ENCODE data around the gene PROSER3. TPM values are rescaled to one million over a fixed set of nuclear protein-coding genes. Genes with fewer than 3 reads are reported as not detected.
A peak's percentile ranks its signal among the peaks of the same experiment; 100 is the strongest.

The PROSER3 gene
- total and polyA plus RNA-seq, 2 experiments from 2014 or later: 21.8 to 28.0 TPM

DNA sequence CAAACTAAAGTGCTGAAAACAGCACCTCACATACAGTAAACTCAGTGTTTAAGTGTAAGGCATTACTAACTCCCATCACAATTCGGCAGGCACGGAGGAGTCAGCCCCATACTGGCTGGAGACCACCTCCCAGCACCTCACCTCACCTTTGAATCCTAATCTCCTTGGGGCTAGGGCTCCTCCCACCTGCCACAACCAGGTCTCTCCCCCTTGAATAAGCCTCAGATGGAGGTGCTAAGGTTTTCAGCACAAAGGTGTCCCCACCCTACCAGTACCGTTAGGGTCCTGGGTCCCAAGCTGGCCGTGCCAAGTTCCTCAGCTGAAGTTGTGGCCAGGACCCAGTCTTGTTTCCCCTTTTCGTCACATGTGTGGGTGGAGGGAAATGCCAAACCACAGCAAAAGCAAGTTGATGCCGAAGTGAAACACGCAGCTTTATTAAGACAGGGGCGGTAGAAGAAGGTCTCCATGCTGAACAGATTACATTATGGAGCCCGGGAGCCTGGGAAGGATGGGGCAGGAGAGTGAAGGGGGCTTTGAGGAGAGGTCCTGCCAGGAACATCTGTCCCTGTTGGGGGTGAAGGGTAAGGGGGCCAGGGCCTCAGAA lies 15.8 kb upstream of the PROSER3 start, which contains the start of gene IGFLR1 (continued):
- TF ChIP-seq, protein P1, sequence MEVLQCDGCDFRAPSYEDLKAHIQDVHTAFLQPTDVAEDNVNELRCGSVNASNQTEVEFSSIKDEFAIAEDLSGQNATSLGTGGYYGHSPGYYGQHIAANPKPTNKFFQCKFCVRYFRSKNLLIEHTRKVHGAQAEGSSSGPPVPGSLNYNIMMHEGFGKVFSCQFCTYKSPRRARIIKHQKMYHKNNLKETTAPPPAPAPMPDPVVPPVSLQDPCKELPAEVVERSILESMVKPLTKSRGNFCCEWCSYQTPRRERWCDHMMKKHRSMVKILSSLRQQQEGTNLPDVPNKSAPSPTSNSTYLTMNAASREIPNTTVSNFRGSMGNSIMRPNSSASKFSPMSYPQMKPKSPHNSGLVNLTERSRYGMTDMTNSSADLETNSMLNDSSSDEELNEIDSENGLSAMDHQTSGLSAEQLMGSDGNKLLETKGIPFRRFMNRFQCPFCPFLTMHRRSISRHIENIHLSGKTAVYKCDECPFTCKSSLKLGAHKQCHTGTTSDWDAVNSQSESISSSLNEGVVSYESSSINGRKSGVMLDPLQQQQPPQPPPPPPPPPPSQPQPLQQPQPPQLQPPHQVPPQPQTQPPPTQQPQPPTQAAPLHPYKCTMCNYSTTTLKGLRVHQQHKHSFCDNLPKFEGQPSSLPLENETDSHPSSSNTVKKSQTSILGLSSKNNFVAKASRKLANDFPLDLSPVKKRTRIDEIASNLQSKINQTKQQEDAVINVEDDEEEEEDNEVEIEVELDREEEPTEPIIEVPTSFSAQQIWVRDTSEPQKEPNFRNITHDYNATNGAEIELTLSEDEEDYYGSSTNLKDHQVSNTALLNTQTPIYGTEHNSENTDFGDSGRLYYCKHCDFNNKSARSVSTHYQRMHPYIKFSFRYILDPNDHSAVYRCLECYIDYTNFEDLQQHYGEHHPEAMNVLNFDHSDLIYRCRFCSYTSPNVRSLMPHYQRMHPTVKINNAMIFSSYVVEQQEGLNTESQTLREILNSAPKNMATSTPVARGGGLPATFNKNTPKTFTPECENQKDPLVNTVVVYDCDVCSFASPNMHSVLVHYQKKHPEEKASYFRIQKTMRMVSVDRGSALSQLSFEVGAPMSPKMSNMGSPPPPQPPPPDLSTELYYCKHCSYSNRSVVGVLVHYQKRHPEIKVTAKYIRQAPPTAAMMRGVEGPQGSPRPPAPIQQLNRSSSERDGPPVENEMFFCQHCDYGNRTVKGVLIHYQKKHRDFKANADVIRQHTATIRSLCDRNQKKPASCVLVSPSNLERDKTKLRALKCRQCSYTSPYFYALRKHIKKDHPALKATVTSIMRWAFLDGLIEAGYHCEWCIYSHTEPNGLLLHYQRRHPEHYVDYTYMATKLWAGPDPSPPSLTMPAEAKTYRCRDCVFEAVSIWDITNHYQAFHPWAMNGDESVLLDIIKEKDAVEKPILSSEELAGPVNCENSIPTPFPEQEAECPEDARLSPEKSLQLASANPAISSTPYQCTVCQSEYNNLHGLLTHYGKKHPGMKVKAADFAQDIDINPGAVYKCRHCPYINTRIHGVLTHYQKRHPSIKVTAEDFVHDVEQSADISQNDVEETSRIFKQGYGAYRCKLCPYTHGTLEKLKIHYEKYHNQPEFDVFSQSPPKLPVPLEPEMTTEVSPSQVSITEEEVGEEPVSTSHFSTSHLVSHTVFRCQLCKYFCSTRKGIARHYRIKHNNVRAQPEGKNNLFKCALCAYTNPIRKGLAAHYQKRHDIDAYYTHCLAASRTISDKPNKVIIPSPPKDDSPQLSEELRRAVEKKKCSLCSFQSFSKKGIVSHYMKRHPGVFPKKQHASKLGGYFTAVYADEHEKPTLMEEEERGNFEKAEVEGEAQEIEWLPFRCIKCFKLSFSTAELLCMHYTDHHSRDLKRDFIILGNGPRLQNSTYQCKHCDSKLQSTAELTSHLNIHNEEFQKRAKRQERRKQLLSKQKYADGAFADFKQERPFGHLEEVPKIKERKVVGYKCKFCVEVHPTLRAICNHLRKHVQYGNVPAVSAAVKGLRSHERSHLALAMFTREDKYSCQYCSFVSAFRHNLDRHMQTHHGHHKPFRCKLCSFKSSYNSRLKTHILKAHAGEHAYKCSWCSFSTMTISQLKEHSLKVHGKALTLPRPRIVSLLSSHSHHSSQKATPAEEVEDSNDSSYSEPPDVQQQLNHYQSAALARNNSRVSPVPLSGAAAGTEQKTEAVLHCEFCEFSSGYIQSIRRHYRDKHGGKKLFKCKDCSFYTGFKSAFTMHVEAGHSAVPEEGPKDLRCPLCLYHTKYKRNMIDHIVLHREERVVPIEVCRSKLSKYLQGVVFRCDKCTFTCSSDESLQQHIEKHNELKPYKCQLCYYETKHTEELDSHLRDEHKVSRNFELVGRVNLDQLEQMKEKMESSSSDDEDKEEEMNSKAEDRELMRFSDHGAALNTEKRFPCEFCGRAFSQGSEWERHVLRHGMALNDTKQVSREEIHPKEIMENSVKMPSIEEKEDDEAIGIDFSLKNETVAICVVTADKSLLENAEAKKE (CRISPR knock-in tag; IDR thresholded peaks at IDR 0.05): no peak
- TF ChIP-seq POLR2AphosphoS5 (IDR thresholded peaks at IDR 0.05; ENCODE audit: low read depth): no peak
- TF ChIP-seq EZH2 (IDR thresholded peaks at IDR 0.05; ENCODE audit: low read depth, unreplicated experiment): no peak
- TF ChIP-seq JUNB (IDR thresholded peaks at IDR 0.05; ENCODE audit: unreplicated experiment): no peak
- no peak for TF ChIP-seq ZNF331 (CRISPR knock-in tag; IDR thresholded peaks at IDR 0.05; ENCODE audit: low read depth)

DNA sequence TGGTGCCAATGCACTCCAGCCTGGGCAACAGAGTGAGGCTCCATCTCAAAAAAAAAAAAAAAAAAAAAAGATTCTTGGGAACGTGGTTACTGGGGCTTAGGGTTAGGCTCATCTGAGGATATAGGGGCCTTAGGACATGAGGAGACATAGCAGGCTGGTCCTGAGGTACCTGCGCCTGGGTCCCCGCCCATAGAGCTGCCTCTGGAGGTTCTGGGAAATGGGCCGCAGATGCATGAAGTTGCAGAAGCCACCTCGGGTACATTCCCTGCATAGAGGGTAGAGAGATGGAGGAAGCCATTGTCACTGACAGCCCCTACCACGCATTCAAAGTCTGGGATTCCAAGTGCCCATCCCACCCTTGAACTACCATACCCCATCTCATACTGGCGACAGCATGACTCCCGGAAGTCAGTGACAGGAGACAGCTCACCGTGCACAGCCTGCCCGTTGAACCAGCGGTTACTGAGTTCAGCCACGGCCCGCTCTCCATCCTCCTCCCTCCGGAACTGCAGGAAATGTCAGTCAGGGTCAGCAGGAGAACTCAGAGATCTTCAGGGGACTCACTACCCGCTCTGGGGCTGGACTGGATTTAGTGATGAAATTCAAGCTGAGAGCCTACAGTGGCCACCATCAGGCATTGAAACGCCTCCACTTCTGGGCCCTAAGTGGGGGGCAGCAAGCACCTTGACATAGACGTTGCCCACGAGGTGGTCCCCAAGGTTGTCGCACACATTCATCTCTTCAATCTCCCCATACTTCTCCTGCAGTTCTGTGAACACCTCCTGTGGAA lies 14.1 kb upstream of the PROSER3 start:
- peak overlapping the region; percentile 97 for H3K4me3 Mint-ChIP-seq
- Histone ChIP-seq H3K4me2 (peak overlapping the region; percentile 75), H3K27ac (ENCODE audit: low read depth) (0 out of 2 replicates have a peak overlapping the region, but pooled peaks have one; percentile 14), H4K20me1 (replicated peaks; ENCODE audit: insufficient read depth) (no peaks in the 10 kb centered on the region), H3K4me3 (peak overlapping the region; percentile 76; the same call in 1 of the 2 replicates), H2AFZ (no peak overlapping the region), H3K79me2 (replicated peaks; ENCODE audit: insufficient read depth) (peaks cover 14% of the 10 kb centered on the region), H3K9me2 (ENCODE audit: insufficient read depth) (no peaks in the 10 kb centered on the region), H3F3A (replicated peaks; ENCODE audit: low read depth) (peaks cover 10% of the 10 kb centered on the region), H3K4me1 (ENCODE audit: insufficient read depth) (peaks cover 15% of the 10 kb centered on the region; the same call in 1 of the 2 replicates), H3K36me3 (ENCODE audit: insufficient read depth) (no peaks in the 10 kb centered on the region), H3K27me3 (ENCODE audit: insufficient read depth) (no peaks in the 10 kb centered on the region)
- peak overlapping the region; percentile 100 for H3K27ac Mint-ChIP-seq
- H3K4me1 Mint-ChIP-seq: peaks cover 22% of the 10 kb centered on the region
- TF ChIP-seq EZH2 (IDR thresholded peaks at IDR 0.05; ENCODE audit: low read depth, unreplicated experiment): no peak
- no peak for TF ChIP-seq CREB1 (CRISPR knock-in tag; IDR thresholded peaks at IDR 0.05; ENCODE audit: low read depth)
- TF ChIP-seq, protein P2, sequence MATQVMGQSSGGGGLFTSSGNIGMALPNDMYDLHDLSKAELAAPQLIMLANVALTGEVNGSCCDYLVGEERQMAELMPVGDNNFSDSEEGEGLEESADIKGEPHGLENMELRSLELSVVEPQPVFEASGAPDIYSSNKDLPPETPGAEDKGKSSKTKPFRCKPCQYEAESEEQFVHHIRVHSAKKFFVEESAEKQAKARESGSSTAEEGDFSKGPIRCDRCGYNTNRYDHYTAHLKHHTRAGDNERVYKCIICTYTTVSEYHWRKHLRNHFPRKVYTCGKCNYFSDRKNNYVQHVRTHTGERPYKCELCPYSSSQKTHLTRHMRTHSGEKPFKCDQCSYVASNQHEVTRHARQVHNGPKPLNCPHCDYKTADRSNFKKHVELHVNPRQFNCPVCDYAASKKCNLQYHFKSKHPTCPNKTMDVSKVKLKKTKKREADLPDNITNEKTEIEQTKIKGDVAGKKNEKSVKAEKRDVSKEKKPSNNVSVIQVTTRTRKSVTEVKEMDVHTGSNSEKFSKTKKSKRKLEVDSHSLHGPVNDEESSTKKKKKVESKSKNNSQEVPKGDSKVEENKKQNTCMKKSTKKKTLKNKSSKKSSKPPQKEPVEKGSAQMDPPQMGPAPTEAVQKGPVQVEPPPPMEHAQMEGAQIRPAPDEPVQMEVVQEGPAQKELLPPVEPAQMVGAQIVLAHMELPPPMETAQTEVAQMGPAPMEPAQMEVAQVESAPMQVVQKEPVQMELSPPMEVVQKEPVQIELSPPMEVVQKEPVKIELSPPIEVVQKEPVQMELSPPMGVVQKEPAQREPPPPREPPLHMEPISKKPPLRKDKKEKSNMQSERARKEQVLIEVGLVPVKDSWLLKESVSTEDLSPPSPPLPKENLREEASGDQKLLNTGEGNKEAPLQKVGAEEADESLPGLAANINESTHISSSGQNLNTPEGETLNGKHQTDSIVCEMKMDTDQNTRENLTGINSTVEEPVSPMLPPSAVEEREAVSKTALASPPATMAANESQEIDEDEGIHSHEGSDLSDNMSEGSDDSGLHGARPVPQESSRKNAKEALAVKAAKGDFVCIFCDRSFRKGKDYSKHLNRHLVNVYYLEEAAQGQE (IDR thresholded peaks at IDR 0.05; ENCODE audit: unreplicated experiment): no peak
- TF ChIP-seq, protein P3, sequence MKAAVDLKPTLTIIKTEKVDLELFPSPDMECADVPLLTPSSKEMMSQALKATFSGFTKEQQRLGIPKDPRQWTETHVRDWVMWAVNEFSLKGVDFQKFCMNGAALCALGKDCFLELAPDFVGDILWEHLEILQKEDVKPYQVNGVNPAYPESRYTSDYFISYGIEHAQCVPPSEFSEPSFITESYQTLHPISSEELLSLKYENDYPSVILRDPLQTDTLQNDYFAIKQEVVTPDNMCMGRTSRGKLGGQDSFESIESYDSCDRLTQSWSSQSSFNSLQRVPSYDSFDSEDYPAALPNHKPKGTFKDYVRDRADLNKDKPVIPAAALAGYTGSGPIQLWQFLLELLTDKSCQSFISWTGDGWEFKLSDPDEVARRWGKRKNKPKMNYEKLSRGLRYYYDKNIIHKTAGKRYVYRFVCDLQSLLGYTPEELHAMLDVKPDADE (IDR thresholded peaks at IDR 0.05): no peak
- TF ChIP-seq NANOG (IDR thresholded peaks at IDR 0.05; ENCODE audit: borderline replicate concordance): no peak
- TF ChIP-seq POLR2AphosphoS5 (IDR thresholded peaks at IDR 0.05; ENCODE audit: low read depth): no peak
- peaks cover 5% of the 10 kb centered on the region for H3K27me3 Mint-ChIP-seq (ENCODE audit: insufficient read depth, low read depth, poor library complexity)
- H3K9me3 Mint-ChIP-seq: no peaks in the 10 kb centered on the region; the same call in 2 of the 3 replicates
- ATAC-seq (no peak), DNase-seq (ENCODE audit: low spot score) (no peak)
- H3K36me3 Mint-ChIP-seq (ENCODE audit: low read depth): peaks cover 7% of the 10 kb centered on the region

Data from GM23338 (cell line).